GM15510 (cell line): ENCODE data around the gene POP5.

Source experiments
- POLR2A ChIP-seq: IDR thresholded peaks from 3 replicates; pipeline ENCODE4 v1.6.1; 2011; ENCODE audit warnings: borderline replicate concordance; ENCODE audit not compliant: insufficient read length; ENCODE audit errors: extremely low read depth

Gene POP5

DNA sequence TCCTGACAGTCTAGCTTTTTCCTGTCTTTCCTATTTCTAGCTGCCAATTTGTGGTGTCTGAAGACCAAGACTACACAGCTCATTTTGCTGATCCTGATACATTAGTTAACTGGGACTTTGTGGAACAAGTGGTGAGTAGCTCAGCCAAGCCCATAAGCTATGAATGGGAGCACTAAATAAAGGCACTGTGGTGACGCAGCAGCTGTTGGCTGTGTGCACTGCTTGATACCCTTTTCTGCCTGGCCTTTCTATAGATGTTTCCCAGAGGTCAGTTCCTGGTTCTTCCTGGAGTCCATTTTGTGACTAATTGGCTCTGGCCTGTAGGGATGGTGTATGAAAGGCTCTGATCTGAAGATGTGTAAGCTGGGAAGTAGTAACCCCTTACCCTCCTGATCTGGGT, 26.5 kb downstream of the POP5 start:
- no peak for TF ChIP-seq POLR2A

DNA sequence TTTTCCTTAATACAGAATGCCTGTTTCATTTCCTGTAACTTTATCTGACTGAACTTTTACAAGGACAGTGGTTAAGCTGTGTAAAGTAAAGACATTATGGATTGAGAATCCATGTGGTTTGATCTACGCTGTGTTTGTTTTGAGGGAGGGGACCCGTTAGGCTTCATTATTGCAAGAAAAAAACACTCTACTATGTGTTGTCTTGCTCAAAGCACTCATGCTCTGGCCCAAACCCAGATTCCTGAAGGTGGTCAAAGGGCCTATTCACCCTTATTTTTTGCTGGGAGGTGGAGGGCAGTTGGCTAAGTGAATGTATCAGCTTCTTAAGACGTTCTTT, 35.2 kb downstream of the POP5 start:
- no peak for TF ChIP-seq POLR2A

DNA sequence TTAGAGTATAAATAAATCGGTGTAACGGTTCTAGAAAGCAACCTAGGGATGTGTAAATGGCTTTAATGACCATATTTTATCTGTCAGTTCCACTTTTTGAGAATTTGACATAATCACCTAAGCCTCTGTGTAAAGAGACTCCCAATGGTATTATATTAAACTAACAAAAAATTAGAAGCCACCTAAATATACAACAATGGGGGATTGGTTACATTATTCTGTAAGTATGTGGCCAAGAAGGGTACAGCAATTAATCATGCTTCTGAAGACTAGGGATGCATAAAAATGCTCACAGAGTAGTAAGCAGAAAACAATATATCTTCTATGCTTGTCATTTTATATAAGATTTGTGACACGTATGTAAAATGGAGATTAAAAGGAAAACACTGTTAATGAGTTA, 36.5 kb downstream of the POP5 start:
- TF ChIP-seq POLR2A, result no peak

GRCh38 chr12:120542166-120542565, 39.0 kb downstream of the POP5 start:
- no peak for TF ChIP-seq POLR2A

DNA sequence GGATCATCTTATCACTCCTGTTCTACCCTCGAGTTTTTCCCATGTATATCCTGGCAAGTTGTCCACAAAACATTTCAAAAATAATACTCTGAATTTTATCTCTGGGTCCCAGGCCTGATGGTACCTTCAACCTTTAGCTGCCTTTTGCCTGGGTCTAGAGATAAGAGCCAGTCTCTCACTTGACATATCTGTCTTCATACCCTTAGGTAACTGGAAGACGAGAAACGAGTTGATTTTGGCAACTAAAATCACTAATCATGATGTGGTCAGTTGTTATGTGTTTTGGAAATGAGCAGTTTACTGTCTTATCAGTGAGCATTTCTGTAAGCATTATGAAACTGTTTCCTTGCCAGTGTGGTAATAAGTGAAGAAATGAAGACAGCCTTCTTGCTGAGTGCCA, 40.8 kb downstream of the POP5 start:
- TF ChIP-seq POLR2A, result no peak

- no peak for TF ChIP-seq POLR2A
Measured at GRCh38 chr12:120539303-120539702, 41.9 kb downstream of the POP5 start.

- no peak for TF ChIP-seq POLR2A
Measured at GRCh38 chr12:120538281-120539156, 42.7 kb downstream of the POP5 start.

GRCh38 chr12:120537856-120538220, 43.4 kb downstream of the POP5 start:
- TF ChIP-seq POLR2A, result no peak

- no peak for TF ChIP-seq POLR2A
Measured at GRCh38 chr12:120536064-120536791, 45.0 kb downstream of the POP5 start.

DNA sequence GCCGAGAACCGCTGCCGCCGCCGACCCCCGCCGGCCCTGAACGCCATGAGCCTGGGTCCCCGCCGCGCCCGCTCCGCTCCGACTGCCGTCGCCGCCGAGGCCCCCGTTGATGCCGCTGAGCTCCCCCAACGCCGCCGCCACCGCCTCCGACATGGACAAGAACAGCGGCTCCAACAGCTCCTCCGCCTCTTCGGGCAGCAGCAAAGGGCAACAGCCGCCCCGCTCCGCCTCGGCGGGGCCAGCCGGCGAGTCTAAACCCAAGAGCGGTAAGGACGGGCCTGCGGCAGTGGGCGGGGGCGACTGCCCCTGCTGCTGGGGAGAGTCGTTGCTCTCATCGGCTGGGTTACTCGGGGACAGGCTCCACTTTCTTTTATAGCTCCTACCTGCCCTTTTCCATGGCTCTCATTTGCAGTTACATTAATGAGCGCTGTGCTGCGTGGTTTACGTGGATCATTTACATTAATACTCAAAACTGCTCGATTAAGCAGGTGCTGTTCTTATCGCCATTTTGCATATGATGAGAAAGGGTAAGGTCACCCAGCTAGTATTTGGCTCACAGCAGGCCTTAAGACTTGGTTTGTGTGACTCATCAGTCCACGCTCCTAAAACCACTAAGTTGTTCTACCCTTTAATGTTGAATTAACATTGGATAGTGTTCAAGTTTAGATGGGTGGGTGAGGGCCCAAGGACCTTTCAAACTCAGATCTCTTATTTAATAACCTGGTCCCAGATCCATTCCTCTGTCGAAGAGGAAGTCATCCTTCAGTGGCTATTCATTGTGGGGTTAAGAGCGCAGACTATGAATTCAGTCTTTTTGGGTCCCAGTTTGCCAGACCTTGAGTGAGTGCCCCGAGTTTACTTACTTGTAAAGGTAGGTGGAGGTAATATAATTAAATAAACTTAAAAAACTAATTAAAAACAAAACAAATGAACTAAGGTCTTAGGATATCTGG, 46.2 kb downstream of the POP5 start:
- TF ChIP-seq POLR2A, result peak; percentile 40

GRCh38 chr12:120534203-120534702, 46.9 kb downstream of the POP5 start, which contains the start of gene RNF10:
RNF10 (plus strand) TSS chr12:120534356; CDS start chr12:120534812, 456 bp downstream.
- TF ChIP-seq POLR2A, result peak; percentile 94

DNA sequence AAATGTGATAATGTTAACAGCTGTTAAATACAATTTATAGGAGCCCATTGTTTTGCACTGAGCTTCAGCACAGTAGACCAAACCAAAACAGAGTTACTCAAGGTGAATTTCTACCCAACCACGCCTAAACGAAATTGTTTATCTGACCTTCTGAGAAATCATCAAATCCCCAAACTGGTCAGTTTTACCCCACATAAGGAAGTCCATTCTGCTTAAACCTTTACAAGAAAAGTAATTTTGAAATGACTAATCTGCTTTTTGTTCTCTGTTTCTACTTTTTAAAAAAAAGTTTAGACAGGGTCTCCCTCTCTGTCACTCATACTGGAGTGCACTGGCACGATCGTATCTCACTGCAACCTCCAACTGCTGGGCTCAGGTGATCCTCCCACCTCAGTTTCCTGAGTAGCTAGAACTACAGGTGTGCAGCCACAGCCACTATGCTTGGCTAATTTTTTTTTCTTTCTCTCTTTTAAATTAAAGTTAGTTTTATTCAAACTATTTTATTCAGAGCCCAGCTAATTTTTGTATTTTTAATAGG, 48.4 kb downstream of the POP5 start:
- no peak for TF ChIP-seq POLR2A

GRCh38 chr12:120529641-120530417, 51.4 kb downstream of the POP5 start:
- no peak for TF ChIP-seq POLR2A
